GM18951 (cell line): Measurements from ENCODE around the gene PPP1R2B.

Experiments
- POLR2A ChIP-seq: IDR thresholded peaks from 4 replicates; pipeline ENCODE4 v1.6.1; 2011; ENCODE audit warnings: mild to moderate bottlenecking; ENCODE audit not compliant: insufficient read length, insufficient read depth; ENCODE audit errors: extremely low read depth
- in situ Hi-C: fragments of 300-500 bp; cut with MboI; formaldehyde crosslinking; loops from one replicate; pipeline ENCODE4 v1.12.0; 2022; ENCODE audit warnings: low sequenced_read_pairs, mixed read lengths, inconsistent platforms; ENCODE audit not compliant: unreplicated experiment

The PPP1R2B gene

DNA sequence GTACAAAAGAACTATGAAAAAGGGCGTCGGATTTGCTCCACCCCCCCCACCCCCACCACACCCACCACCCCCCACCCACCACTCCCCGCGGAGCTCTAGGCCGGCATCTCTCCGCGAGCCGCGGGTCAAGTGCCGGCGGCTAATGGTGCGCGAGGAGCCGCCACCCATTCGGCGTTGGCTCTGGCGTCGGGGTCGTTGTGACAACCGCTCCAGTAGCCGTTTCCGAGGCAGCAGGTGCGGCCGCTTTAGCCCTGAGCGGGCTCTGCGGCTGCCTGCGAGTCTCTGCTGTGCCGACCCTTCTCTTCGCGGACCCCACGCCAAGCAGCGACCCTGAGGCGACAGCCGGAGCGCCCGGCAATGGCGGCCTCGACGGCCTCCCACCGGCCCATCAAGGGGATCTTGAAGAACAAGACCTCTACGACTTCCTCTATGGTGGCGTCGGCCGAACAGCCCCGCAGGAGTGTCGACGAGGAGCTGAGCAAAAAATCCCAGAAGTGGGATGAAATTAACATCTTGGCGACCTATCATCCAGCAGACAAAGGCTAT is at the start of gene PPP1R2B:
Gene PPP1R2B (plus strand): TSS at position 90 of the 546 bp plus-strand sequence. CDS start 268 bp downstream, at position 358.
- in situ Hi-C loops = no loop called here
- no peak for TF ChIP-seq POLR2A

DNA sequence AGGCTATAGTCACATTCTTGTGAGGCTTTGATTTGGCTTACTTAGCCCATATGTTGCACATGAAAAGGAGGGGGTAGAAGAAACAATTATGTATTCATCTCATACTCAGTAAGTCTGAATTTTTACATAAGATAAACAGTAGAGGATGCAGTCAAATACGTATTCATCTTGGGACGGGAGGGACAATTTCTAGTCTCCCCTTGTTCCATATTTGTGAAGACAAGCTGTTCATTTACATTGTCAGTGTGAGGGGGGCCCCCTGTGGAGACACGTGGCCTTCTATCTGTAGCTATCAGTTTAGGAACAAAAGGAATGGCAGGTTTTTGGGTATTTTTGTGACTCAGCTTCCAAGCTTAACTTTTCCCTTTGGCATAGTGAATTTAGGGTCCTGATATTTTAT is 49.2 kb upstream of the PPP1R2B start:
- no peak for TF ChIP-seq POLR2A
- in situ Hi-C loops = no loop called here

DNA sequence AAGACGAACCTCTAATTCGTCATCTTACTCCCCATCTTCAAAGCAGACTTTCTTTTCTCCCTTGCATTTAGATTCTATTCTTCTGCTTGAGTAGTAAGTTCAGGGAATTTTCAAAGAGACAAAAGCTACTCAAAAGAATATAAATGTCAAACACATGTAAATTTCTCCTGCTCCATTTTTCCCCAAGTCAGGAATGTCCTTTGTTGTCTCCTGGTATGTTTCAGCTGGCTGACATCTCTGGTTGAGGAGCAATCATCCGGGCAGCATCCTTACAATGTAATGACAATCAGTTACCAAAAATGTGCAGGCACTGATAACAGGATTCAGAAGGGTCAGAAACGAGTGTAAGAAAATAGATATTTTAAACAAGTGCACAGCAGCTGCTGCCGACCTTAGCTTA is 47.6 kb upstream of the PPP1R2B start:
- in situ Hi-C loops = no loop called here
- no peak for TF ChIP-seq POLR2A

DNA sequence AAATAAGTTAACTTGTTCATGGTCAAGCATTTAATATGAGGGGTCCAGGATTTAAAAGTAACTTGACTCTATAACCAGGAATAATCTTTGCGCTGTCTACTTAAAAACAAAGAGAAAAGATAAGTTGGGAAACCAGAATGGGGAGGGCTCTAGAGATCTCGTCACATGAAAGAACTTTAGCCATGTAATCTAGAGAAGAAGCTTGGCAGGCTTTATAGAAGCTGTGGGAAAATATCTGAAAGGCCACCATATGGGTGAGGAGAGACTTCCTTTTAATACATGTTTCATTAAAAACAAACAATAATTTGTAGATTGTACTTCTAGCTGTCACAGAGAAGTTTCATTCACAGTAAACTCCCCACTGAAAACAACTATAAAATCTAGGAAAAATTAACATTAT is 46.7 kb upstream of the PPP1R2B start:
- in situ Hi-C loops = no loop called here
- no peak for TF ChIP-seq POLR2A

DNA sequence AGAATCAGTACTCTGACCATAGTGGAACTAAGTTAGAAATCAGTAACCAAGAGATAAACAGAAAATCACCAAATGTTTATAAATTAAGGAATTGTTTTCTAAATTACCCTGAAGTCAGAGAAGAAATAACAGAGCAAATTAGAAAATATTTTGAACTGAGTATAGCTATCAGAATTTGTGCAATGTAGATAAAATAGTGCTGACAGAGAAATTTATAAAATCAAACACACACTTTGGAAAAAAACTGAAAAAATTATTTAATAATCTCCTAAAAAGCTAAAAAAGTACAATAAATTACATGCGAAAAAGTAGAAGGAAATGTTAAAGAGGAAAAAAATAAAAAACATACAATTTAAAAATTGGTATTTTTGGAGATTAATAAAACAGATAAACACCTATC is 37.1 kb upstream of the PPP1R2B start:
- in situ Hi-C loops = no loop called here
- no peak for TF ChIP-seq POLR2A

DNA sequence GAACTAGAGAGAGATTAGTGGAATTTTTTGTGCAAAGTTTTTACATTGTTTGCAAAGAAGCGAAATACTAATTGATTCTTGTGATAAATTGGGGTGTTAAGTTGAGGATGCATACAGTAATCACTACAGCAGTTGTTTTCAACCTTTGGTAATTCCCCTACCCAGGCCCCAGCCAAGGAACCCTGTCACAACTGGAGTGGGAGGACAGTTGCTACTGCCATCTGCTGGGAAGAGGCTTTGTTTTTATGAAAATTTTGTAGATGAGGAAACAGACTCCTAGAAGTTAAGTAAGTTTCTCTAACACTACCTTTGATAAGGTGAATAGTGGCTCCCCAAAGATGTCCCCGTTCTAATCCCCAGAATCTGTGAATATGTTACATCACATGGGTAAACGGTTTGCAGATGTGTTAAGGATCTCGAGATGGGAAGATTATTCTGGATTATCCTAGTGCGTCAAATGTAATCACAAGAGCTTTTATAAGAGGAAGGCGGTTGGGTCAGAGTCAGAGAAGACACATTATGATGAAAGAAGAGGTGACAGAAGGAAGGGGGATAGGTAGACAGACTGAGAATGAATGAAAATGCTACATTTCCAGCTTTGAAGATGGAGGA is 34.0 kb upstream of the PPP1R2B start:
- TF ChIP-seq POLR2A = no peak
- in situ Hi-C loops = no loop called here

DNA sequence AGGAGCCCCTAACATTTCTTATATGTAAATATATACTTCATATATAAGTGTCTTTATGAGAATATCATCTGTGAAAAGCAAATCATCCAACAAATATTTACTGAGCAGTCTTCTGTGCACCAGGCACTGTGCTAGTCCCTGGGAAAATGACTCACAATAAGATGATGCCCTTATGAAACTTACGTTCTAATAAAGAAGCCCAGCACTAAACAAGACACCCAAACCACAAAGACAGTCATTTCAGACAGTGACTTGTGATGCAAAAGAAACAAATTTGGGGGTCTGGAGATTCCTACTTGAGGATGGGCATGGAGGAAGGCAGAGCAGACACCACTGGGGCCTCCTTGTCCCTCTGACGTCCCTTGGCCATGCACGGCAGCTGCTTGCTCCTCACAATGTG is 30.6 kb upstream of the PPP1R2B start:
- in situ Hi-C loops = no loop called here
- no peak for TF ChIP-seq POLR2A

DNA sequence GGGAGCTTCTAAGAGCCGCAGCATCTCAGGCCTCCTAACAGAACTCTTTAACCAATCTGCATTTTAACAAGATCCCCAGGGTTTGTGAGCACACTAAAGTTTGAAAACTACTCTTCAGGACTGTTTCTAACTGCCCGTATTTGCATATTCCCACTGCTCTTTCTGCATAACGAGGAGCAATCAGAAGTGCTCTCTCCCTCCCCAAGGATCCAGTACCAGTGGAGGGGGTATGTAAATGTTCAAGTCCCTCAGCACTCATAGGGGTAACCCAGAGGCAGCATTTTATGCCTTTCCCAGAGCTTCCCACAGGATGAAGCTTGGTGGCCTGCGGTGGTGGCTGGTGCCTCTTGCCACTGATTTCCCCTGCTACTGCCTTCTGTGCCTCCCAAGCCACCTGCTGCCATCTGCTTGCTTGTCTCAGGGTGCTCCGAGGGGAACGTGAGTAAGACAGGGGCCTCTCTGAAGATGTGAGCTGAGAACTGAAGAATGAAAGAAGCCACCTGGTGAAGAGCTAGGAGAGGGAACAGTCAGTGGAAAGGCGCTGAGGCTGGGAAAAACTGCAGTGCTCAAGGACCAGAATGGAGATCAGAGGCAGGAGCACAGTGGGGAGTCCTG is 30.0 kb upstream of the PPP1R2B start:
- in situ Hi-C loops = no loop called here

DNA sequence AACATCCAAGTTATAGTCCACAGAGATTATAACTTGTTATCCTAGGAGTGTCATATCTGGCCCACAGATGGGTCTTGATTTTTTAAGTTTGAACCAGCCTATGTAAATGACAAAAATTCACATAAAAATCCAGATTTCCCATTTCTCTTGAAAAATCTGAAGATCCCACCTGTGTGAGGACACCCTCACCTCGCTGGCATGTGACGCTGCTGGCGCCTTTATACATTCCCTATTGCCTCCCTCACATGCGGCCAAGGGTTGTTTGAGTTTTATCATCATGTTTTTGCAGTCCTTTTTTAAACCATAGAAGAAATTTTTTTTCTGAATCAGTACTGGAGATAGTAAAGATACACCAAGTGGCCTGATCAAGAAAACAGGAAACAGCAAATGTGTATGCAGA is 25.9 kb upstream of the PPP1R2B start:
- in situ Hi-C loops = no loop called here

More for the DNA sequence above, 30.0 kb upstream of the PPP1R2B start:
- no peak for TF ChIP-seq POLR2A

DNA sequence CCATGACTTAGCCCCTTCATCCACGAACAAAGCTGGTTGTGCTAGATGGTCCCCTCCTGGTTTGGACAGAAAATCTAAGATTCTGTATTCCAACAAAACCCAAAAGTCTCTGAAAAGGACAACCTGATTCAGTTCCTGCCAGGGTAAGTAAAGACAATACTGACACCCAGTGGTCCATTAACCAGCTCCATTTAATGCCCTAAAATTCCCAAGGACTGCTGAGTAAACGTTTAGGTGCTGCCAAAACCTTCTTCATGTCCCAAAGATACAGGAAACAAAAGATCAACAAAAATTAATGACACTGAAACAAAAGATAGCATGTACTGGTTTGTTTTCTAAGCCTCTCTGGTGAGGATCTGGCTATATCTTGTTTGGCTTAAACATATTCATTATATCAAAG is 25.3 kb upstream of the PPP1R2B start:
- in situ Hi-C loops = no loop called here
- no peak for TF ChIP-seq POLR2A

More for the DNA sequence above, 25.9 kb upstream of the PPP1R2B start:
- no peak for TF ChIP-seq POLR2A

DNA sequence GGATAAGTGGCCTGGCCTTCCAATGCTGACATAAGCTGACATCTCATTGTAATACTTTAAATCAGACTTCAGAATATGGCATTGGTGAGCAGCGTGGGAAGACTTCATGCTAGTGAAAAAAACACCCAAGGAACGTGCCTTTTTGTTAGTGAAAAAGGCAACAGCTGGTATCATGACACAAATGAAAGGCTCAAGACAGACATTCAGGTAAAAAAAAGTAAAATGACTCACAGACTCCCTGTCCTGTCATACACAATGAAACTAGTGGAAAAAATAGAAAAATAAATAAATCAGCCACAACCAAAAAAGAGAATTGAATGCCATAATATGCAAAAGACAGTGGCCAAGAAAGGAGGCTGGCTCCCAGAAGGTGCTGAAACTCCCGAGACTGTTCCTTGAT is 24.4 kb upstream of the PPP1R2B start:
- TF ChIP-seq POLR2A = no peak

DNA sequence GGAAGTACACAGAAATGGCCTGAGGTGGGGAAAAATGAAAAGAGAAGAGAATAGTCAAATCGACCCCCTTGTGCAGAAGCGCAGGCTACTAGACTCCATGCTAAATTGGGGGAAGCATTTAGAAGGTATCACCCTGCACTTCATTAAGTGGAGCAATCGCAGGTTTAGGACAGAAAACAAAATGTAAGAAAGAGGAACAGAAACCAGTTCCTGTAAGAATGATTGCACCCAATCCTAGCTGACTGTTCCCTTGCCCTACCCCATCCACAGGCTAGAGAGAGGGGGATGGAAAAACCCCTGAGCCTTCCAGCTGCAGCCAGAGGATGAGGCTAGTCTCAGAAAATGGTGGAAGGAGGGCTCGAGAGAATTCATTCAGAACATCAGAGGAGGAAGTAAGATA is 23.9 kb upstream of the PPP1R2B start:
- in situ Hi-C loops = no loop called here

More for the DNA sequence above, 24.4 kb upstream of the PPP1R2B start:
- in situ Hi-C loops = no loop called here

DNA sequence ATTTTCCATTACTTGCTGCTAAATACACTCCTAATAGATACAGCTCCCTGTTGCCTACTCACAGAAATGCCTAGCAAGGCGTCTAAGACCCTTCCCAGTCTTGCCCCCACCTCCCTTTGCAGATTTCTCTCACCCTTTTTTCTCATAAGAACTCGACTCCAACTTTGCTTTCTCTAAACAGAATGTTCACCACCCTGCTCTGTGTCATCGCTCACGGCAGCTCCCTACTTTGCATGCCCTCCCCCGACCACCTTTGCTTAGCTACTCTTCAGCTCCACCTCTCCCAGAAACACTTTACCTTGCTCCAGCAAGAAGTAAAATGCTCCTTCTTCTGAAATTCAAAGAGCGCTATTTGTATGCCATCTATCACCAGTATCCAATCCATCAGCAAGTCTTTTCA is 15.2 kb upstream of the PPP1R2B start:
- no peak for TF ChIP-seq POLR2A
- in situ Hi-C loops = no loop called here

More for the DNA sequence above, 23.9 kb upstream of the PPP1R2B start:
- no peak for TF ChIP-seq POLR2A

DNA sequence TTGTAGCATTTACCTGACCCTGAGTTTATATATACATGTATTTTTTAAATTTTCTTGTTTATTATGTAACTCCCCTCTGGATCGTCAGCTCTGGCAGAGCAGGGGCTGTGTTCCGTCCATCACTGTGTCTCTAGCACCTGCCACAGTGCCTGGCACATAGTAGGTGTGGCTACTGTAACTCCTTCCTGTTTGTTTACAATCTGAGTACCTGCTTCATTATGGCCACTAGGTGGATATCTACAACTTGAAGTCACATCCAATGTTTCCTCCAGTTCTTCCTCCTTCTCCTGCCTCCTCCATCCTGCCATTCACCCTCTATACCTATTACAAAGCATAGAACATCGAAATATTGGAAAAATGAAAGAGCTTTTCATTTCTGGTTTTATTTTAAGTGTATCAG is 14.2 kb upstream of the PPP1R2B start:
- in situ Hi-C loops = no loop called here
- no peak for TF ChIP-seq POLR2A
